CD4-positive, alpha-beta T cell (primary cell): ENCODE measurements around the gene ATP5F1D. TPM values are rescaled to one million over a fixed set of nuclear protein-coding genes. Genes with fewer than 3 reads are reported as not detected.

Experiments used
- ATAC-seq: fragments of 200-7000 bp; cut with Tn5 transposase; one replicate; pipeline ENCODE4 v1.10.0; 2022; ENCODE audit warnings: mild to moderate bottlenecking; ENCODE audit not compliant: poor library complexity
- CTCF ChIA-PET: fragments of 350-600 bp; sonication (Branson Sonifier 250); formaldehyde crosslinking; loops from one replicate; lab custom pipeline; 2021; ENCODE audit warnings: antibody characterized with exemption, inconsistent platforms; lab: Charles Lee
- POLR2A ChIA-PET: fragments of 350-600 bp; sonication (Branson Sonifier 250); formaldehyde crosslinking; loops from one replicate; lab custom pipeline; 2021; ENCODE audit warnings: antibody characterized with exemption, inconsistent platforms; lab: Charles Lee
- DNase-seq, 14 experiments: peaks; one replicate each; pipeline ENCODE4 v3.0.0-alpha.2; 2013 to 2020; ENCODE audit warnings: mixed read lengths in 2 of 14
- H3K27ac ChIP-seq, 2 donors: one replicate each; pipeline versions ENCODE4 v1.5.1 to v1.7.0; 2013; ENCODE audit warnings: low read length in 2 of 2, low read depth in 1 of 2, mild to moderate bottlenecking in 1 of 2
- H3K27me3 ChIP-seq, 2 experiments: 1 replicate in 1 of 2; 2 replicates in 1 of 2; pipeline versions ENCODE4 v1.6.1 to v1.7.0; 2013; ENCODE audit warnings: low read length in 2 of 2, control low read depth in 1 of 2, mild to moderate bottlenecking in 1 of 2, moderate library complexity in 1 of 2; ENCODE audit not compliant: insufficient read depth in 2 of 2, control insufficient read depth in 1 of 2
- H3K36me3 ChIP-seq: one replicate; pipeline ENCODE4 v1.6.1; 2013; ENCODE audit warnings: low read length, control low read depth; ENCODE audit not compliant: insufficient read depth
- H3K4me1 ChIP-seq: one replicate; pipeline ENCODE4 v1.6.1; 2013; ENCODE audit warnings: low read length, control low read depth; ENCODE audit not compliant: insufficient read depth
- H3K4me3 ChIP-seq: one replicate; pipeline ENCODE4 v1.5.1; 2013; ENCODE audit warnings: mild to moderate bottlenecking, low read length, moderate library complexity
- H3K9me3 ChIP-seq, 2 experiments: 1 replicate in 1 of 2; 2 replicates in 1 of 2; pipeline versions ENCODE4 v1.6.1 to v1.7.0; 2013; ENCODE audit warnings: low read length in 2 of 2, mild to moderate bottlenecking in 2 of 2, control low read depth in 1 of 2, moderate library complexity in 1 of 2; ENCODE audit not compliant: control insufficient read depth in 1 of 2, insufficient read depth in 1 of 2
- H3K27ac Mint-ChIP-seq: one replicate; pipeline ENCODE4 v1.8.0; 2020; ENCODE audit warnings: mixed read lengths
- H3K27me3 Mint-ChIP-seq: one replicate; pipeline ENCODE4 v1.8.0; 2021; ENCODE audit warnings: mixed read lengths
- H3K36me3 Mint-ChIP-seq: one replicate; pipeline ENCODE4 v1.8.0; 2021; ENCODE audit warnings: low read depth, mixed read lengths
- H3K4me1 Mint-ChIP-seq: one replicate; pipeline ENCODE4 v1.8.0; 2021; ENCODE audit warnings: low read depth, mixed read lengths
- H3K4me3 Mint-ChIP-seq: one replicate; pipeline ENCODE4 v1.8.0; 2020; ENCODE audit warnings: mild to moderate bottlenecking, mixed read lengths
- H3K9me3 Mint-ChIP-seq: one replicate; pipeline ENCODE4 v1.8.0; 2020; ENCODE audit warnings: mixed read lengths
- intact Hi-C, 2 experiments: fragments of 100-400 bp; cut with DNase I in 1 of 2; cut with micrococcal nuclease in 1 of 2; formaldehyde crosslinking; loops; one replicate each; pipeline versions ENCODE4 v1.15.1 to v1.9.0; 2023 to 2025; cut with DNase I, micrococcal nuclease
- total RNA-seq, 174 experiments: library from RNA in 2 of 174; stranded (reverse) in 2 of 174; gene quantifications; one replicate each; pipeline ENCODE4 v1.2.3 and lab custom pipeline; 2021 to 2026
- TF ChIP-seq, protein P1 (sequence below): fragments of 200-600 bp; IDR thresholded peaks from one replicate; pipeline ENCODE4 v1.8.0; 2022; ENCODE audit warnings: antibody characterized with exemption, mild to moderate bottlenecking

ATP5F1D gene
- total RNA-seq, 2 experiments from 2014 or later, result 77.6 to 92.6 TPM

DNA sequence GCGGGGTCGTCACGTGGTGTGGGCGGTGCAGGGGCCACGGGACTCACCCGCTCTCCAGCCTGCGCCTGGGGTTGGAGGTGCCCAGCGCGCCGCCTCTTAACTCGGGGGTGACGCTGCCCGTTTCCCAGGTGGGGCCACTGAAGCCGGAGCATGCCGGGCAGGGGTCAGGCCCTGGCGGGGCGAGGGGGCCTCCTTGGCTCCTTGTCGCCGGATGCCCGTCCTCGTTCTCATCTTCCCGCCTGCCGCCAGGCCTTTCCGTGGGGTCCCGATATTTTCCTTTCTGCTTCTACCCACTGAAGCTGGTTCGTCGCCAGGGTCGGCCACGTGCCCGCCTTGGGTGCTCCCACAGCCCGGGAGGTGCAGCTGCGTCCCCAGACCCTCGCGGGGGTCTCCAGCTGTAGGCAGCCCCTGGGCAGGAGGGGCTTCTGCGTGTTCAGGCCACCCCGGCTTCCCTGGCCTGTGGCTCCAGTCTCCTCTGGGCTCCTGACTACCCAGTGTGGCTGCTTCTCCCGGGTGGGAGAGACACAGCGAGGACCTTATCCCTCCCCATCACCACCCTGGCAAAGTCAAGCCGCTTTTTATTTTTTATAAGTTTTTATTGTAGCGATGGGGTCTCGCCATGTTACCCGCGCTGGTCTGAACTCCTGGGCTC lies 34.6 kb downstream of the ATP5F1D start:
- intact Hi-C loops, result loop anchor here (5.0 to 10.0 kb wide), 4 partner anchors 76 to 199 kb away; partner anchors contain the start of genes C19orf25 (in 1 of the 2), DAZAP1 (in 1 of the 2), GAMT (in 1 of the 2) and RPS15 (in 1 of the 2)
- Mint-ChIP-seq H3K4me3 (peak overlapping the region; percentile 94), H3K27me3 (no peaks in the 10 kb centered on the region), H3K27ac (peak overlapping the region; percentile 96), H3K4me1 (peaks cover 52% of the 10 kb centered on the region), H3K36me3 (peaks cover 69% of the 10 kb centered on the region), H3K9me3 (no peaks in the 10 kb centered on the region)
- H3K4me1 ChIP-seq, result peaks cover 68% of the 10 kb centered on the region
- ChIA-PET POLR2A (interaction anchor here (1.3 to 1.8 kb wide), 4 partner anchors 10 to 249 kb away, joined by 6 to 25 read pairs (median 12); partner anchors contain the start of genes ARHGAP45 and CNN2), CTCF (interaction anchor here (0.6 to 1.4 kb wide), 2 partner anchors 32 to 633 kb away, joined by 3 to 10 read pairs; no protein-coding TSS in a partner anchor)
- ATAC-seq (no peak), DNase-seq (peak in 1 of 14 experiments; percentile 43)
- TF ChIP-seq, protein P1, sequence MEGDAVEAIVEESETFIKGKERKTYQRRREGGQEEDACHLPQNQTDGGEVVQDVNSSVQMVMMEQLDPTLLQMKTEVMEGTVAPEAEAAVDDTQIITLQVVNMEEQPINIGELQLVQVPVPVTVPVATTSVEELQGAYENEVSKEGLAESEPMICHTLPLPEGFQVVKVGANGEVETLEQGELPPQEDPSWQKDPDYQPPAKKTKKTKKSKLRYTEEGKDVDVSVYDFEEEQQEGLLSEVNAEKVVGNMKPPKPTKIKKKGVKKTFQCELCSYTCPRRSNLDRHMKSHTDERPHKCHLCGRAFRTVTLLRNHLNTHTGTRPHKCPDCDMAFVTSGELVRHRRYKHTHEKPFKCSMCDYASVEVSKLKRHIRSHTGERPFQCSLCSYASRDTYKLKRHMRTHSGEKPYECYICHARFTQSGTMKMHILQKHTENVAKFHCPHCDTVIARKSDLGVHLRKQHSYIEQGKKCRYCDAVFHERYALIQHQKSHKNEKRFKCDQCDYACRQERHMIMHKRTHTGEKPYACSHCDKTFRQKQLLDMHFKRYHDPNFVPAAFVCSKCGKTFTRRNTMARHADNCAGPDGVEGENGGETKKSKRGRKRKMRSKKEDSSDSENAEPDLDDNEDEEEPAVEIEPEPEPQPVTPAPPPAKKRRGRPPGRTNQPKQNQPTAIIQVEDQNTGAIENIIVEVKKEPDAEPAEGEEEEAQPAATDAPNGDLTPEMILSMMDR, result no peak
- peak overlapping the region; percentile 77 to 96 for H3K27ac ChIP-seq
- H3K36me3 ChIP-seq, result peaks cover 69% of the 10 kb centered on the region
- H3K27me3 ChIP-seq, result no peaks in the 10 kb centered on the region
- H3K9me3 ChIP-seq, result no peaks in the 10 kb centered on the region
- peak overlapping the region; percentile 91 for H3K4me3 ChIP-seq

DNA sequence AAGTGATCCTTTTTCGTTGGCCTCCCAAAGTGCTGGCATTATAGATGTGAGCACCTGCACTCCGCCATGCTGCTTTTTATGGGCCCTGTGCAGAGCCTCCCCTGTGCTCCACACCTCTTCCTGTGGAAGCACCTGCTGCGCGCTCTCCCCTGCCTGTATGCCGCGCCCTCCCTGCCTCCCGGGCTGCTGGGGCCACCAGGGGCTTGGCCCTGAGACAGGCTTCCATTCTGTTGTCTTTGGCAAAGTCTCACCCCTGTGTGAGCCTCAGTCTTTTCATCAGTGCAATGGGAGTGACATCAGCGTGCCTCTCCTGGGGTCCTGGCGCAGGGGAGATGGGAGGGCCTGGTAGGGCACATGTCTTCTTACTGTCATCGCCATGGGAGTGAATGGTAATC lies 35.1 kb downstream of the ATP5F1D start:
- H3K4me1 ChIP-seq, result peaks cover 63% of the 10 kb centered on the region
- no peaks in the 10 kb centered on the region for H3K27me3 ChIP-seq
- DNase-seq, result peak in 6 of 14 experiments; percentile 32 to 70 (median 56)
- H3K4me3 ChIP-seq, result peak overlapping the region; percentile 91
- intact Hi-C loops, result loop anchor here (5.0 to 10.0 kb wide), 4 partner anchors 76 to 198 kb away; partner anchors contain the start of genes C19orf25 (in 1 of the 2), DAZAP1 (in 1 of the 2), GAMT (in 1 of the 2) and RPS15 (in 1 of the 2)
- TF ChIP-seq, protein P1, result no peak
- Mint-ChIP-seq H3K4me3 (peak overlapping the region; percentile 94), H3K27ac (peak overlapping the region; percentile 96), H3K9me3 (no peaks in the 10 kb centered on the region), H3K27me3 (no peaks in the 10 kb centered on the region), H3K36me3 (peaks cover 64% of the 10 kb centered on the region), H3K4me1 (peaks cover 47% of the 10 kb centered on the region)
- CTCF ChIA-PET, result interaction anchor here (1.2 to 1.4 kb wide), 2 partner anchors 28 to 96 kb away, joined by 3 read pairs; no protein-coding TSS in a partner anchor
- H3K9me3 ChIP-seq, result no peaks in the 10 kb centered on the region
- peak; percentile 7 for ATAC-seq
- POLR2A ChIA-PET, result interaction anchor here (0.9 to 1.8 kb wide), 3 partner anchors 106 to 250 kb away, joined by 4 to 9 read pairs (median 6); partner anchors contain the start of genes ARHGAP45 and CNN2
- peak overlapping the region; percentile 77 to 96 for H3K27ac ChIP-seq
- H3K36me3 ChIP-seq, result peaks cover 64% of the 10 kb centered on the region

DNA sequence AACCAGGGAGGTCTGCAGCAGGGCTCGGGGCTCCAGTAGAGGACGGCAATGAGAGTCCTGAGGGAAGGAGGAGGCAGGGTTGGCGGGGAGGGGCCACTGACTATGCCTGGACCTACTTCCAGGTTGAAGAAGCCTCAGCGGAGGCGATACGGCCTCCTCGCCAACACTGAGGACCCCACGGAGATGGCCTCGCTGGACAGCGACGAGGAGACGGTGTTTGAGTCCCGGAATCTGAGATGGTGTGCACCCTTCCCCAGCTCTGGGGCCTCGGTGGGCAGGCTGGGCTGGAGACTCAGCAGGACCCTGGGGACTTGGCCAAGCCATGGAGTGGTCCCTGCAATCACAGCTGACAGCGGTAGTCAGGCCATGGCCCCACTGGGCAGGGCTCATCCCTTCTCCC lies 35.5 kb downstream of the ATP5F1D start:
- TF ChIP-seq, protein P1, result no peak
- Histone ChIP-seq H3K36me3 (peaks cover 59% of the 10 kb centered on the region), H3K4me1 (peaks cover 58% of the 10 kb centered on the region), H3K9me3 (no peaks in the 10 kb centered on the region), H3K27ac (peak overlapping the region in 1 of 2 donors; percentile 77), H3K27me3 (no peaks in the 10 kb centered on the region), H3K4me3 (no peak overlapping the region)
- H3K27ac Mint-ChIP-seq, result peak overlapping the region; percentile 96
- DNase-seq, result peak in 1 of 14 experiments; percentile 19
- CTCF ChIA-PET, result interaction anchor here (1.1 to 1.4 kb wide), 3 partner anchors 28 to 95 kb away, joined by 3 to 4 read pairs (median 3); no protein-coding TSS in a partner anchor
- POLR2A ChIA-PET, result interaction anchor here (0.9 to 1.4 kb wide), 2 partner anchors 8 to 106 kb away, joined by 4 to 8 read pairs; partner anchors contain the start of gene CIRBP
- peak overlapping the region; percentile 94 for H3K4me3 Mint-ChIP-seq
- H3K27me3 Mint-ChIP-seq, result no peaks in the 10 kb centered on the region
- no peak for ATAC-seq
- H3K9me3 Mint-ChIP-seq, result no peaks in the 10 kb centered on the region
- H3K36me3 Mint-ChIP-seq, result peaks cover 59% of the 10 kb centered on the region
- H3K4me1 Mint-ChIP-seq, result peaks cover 42% of the 10 kb centered on the region
- intact Hi-C loops, result loop anchor here (5.0 to 10.0 kb wide), 4 partner anchors 75 to 198 kb away; partner anchors contain the start of genes C19orf25 (in 1 of the 2), DAZAP1 (in 1 of the 2), GAMT (in 1 of the 2) and RPS15 (in 1 of the 2)
